Measurements from ENCODE around the gene AURKAIP1.

- no peak for TF ChIP-seq CTCF (IDR thresholded peaks at IDR 0.05; ENCODE audit: insufficient read depth, low read length)
- no peak for TF ChIP-seq POLR2AphosphoS5 (IDR thresholded peaks at IDR 0.05; ENCODE audit: low read depth)
- TF ChIP-seq SPI1 (IDR thresholded peaks at IDR 0.05; ENCODE audit: borderline replicate concordance, low read depth) = no peak
- no peak for TF ChIP-seq REST (IDR thresholded peaks at IDR 0.05; ENCODE audit: insufficient replicate concordance, low read depth)
Measured at GRCh38 chr1:1419363-1419812, 44.4 kb upstream of the AURKAIP1 start.

Measured in HL-60 (cell line).